Forelimb muscle (tissue), 1 donor: ENCODE data around the gene CCDC68. TPM values are rescaled to one million over a fixed set of nuclear protein-coding genes. Genes with fewer than 3 reads are reported as not detected.
"Not testable (repeated sequence)": the region's sequence is repeated elsewhere in the genome, so short reads cannot be mapped to it uniquely, and the experiment has no call there.

Experiments
- DNase-seq: peaks from one replicate; pipeline ENCODE4 v3.0.0-alpha.2; 2013; ENCODE audit warnings: low read depth
- polyA plus RNA-seq: library from polyadenylated mRNA; unstranded; fragments of 120-200 nt; gene quantifications from one replicate; pipeline ENCODE4 v1.2.1, GENCODE V29; 2013; ENCODE audit not compliant: insufficient read length

Gene CCDC68
- polyA plus RNA-seq, 1 donor = 0.39 TPM

- no peak for DNase-seq
Observed at GRCh38 chr18:54875063-54875462, 84.2 kb downstream of the CCDC68 start.

GRCh38 chr18:54873884-54874255 lies 85.4 kb downstream of the CCDC68 start:
- DNase-seq = no peak

GRCh38 chr18:54872681-54873080 lies 86.6 kb downstream of the CCDC68 start:
- no peak for DNase-seq

- no peak for DNase-seq
Observed at GRCh38 chr18:54871231-54871630, 88.0 kb downstream of the CCDC68 start.

GRCh38 chr18:54867131-54867530 lies 92.1 kb downstream of the CCDC68 start:
- DNase-seq = no peak

GRCh38 chr18:54860941-54861340 lies 98.3 kb downstream of the CCDC68 start:
- DNase-seq = no peak

GRCh38 chr18:54859667-54860421 lies 99.4 kb downstream of the CCDC68 start:
- DNase-seq = no peak

GRCh38 chr18:54857499-54857898 lies 101.8 kb downstream of the CCDC68 start:
- DNase-seq = no peak

- DNase-seq = no peak
Observed at GRCh38 chr18:54856105-54856646, 103.1 kb downstream of the CCDC68 start.

GRCh38 chr18:54855050-54855449 lies 104.2 kb downstream of the CCDC68 start:
- not testable (repeated sequence) for DNase-seq

- DNase-seq = no peak
Observed at GRCh38 chr18:54852780-54853675, 106.2 kb downstream of the CCDC68 start.

Other genes with a start within 250 kb of the CCDC68 start
- gene RAB27B, start 131.0 kb downstream of the CCDC68 start, polyA plus RNA-seq = 0.61 TPM